Activated naive CD4-positive, alpha-beta T cell treated with anti-CD3 and anti-CD28 coated beads, Interleukin-2, amount 50 U/mL, for 24 hours (primary cell): ENCODE measurements around the gene DYSF.
A peak's percentile ranks its signal among the peaks of the same experiment; 100 is the strongest.

ENCODE experiments used
- H3K27ac Mint-ChIP-seq: one replicate; pipeline ENCODE4 v1.8.0; 2021; ENCODE audit warnings: mild to moderate bottlenecking, mixed read lengths
- H3K27me3 Mint-ChIP-seq: one replicate; pipeline ENCODE4 v1.8.0; 2021; ENCODE audit warnings: mixed read lengths
- H3K36me3 Mint-ChIP-seq: one replicate; pipeline ENCODE4 v1.8.0; 2021; ENCODE audit warnings: mixed read lengths
- H3K4me1 Mint-ChIP-seq: one replicate; pipeline ENCODE4 v1.8.0; 2021; ENCODE audit warnings: mixed read lengths
- H3K4me3 Mint-ChIP-seq: one replicate; pipeline ENCODE4 v1.8.0; 2021; ENCODE audit warnings: mild to moderate bottlenecking, mixed read lengths
- H3K9me3 Mint-ChIP-seq: one replicate; pipeline ENCODE4 v1.8.0; 2021; ENCODE audit warnings: mixed read lengths

DYSF gene

DNA sequence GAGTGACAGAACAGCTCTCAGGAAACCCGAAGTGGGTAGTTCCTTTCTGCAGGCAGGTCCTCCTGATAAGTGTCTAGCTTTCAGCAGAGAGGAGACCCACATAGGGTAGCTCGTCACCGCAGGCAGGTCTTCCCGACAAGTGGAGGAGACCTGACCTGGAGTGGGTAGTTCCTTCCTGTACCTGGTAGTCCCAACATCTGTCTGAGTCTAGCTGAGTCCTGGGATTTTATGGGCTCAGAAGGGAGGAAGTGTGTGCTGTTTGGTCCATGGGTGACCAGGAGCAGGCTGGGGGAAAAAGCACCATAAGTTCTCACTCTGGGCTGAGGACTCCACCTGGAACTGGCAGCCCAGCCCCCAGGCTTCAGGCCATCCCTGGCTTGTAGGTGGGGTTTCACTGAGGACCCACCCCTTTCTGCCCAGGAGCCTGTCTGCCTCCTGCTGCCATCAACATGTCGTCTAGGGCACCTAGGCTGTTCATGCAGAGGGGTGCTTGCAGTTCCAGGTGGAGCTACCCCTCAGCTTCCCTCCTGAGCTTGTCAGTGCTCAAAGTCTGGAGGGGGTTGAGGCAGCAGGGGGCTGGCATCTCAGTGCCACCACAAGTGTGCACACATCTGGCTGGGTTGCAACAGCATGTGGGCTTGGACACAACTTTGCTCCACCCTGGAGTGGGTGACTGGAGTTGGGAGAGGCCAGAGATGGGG lies 9.4 kb downstream of the DYSF start:
- Mint-ChIP-seq H3K4me1 (peaks cover 10% of the 10 kb centered on the region), H3K4me3 (no peak overlapping the region), H3K36me3 (no peaks in the 10 kb centered on the region), H3K27ac (no peak overlapping the region), H3K27me3 (peaks cover 9% of the 10 kb centered on the region), H3K9me3 (no peaks in the 10 kb centered on the region)

DNA sequence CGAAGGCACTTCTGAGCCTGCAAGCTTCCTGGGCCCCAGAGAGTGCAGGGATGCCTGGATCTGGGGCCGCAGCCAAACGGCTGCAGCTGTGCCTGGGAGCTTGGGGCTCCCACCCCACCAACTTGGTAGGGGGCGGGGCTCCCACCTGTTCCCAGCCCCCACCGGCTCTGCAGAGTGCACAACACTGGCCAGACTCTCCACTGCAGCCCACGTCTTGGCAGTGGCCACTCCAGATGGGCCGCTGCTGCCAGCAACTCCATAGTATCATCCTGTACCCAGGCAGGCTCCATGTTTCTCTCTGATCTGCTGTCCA lies 9.9 kb downstream of the DYSF start:
- no peak overlapping the region for H3K4me3 Mint-ChIP-seq
- peaks cover 13% of the 10 kb centered on the region for H3K27me3 Mint-ChIP-seq
- peaks cover 11% of the 10 kb centered on the region for H3K4me1 Mint-ChIP-seq
- H3K36me3 Mint-ChIP-seq: no peaks in the 10 kb centered on the region
- H3K27ac Mint-ChIP-seq: no peak overlapping the region
- H3K9me3 Mint-ChIP-seq: no peaks in the 10 kb centered on the region

- Mint-ChIP-seq H3K36me3 (no peaks in the 10 kb centered on the region), H3K4me1 (peaks cover 11% of the 10 kb centered on the region), H3K27me3 (peaks cover 21% of the 10 kb centered on the region), H3K27ac (no peak overlapping the region), H3K4me3 (no peak overlapping the region), H3K9me3 (no peaks in the 10 kb centered on the region)
Measured at GRCh38 chr2:71464389-71464788, 11.0 kb downstream of the DYSF start.

GRCh38 chr2:71465356-71465755 lies 12.0 kb downstream of the DYSF start:
- Mint-ChIP-seq H3K27me3 (peaks cover 21% of the 10 kb centered on the region), H3K9me3 (no peaks in the 10 kb centered on the region), H3K4me1 (peaks cover 11% of the 10 kb centered on the region), H3K4me3 (no peak overlapping the region), H3K27ac (no peak overlapping the region), H3K36me3 (no peaks in the 10 kb centered on the region)

DNA sequence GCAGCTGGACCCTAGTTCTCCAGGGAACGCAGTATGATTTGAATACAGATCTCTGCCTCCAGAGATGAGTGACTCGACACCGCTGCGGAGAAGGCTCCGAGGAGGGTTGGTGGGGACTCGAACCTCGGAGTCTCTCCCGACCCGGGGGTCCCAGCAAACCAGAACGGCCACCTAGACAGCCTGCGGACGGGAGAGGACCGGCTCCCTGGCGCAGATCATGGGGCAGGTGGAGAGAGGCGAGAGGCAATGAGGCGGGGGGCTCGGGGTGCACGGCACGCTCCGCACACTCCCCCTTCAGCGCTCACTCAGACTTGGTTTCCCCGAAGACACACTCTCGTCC lies 12.6 kb downstream of the DYSF start:
- H3K4me3 Mint-ChIP-seq: no peak overlapping the region
- peaks cover 22% of the 10 kb centered on the region for H3K27me3 Mint-ChIP-seq
- H3K4me1 Mint-ChIP-seq: peaks cover 11% of the 10 kb centered on the region
- no peaks in the 10 kb centered on the region for H3K36me3 Mint-ChIP-seq
- H3K27ac Mint-ChIP-seq: no peak overlapping the region
- no peaks in the 10 kb centered on the region for H3K9me3 Mint-ChIP-seq

DNA sequence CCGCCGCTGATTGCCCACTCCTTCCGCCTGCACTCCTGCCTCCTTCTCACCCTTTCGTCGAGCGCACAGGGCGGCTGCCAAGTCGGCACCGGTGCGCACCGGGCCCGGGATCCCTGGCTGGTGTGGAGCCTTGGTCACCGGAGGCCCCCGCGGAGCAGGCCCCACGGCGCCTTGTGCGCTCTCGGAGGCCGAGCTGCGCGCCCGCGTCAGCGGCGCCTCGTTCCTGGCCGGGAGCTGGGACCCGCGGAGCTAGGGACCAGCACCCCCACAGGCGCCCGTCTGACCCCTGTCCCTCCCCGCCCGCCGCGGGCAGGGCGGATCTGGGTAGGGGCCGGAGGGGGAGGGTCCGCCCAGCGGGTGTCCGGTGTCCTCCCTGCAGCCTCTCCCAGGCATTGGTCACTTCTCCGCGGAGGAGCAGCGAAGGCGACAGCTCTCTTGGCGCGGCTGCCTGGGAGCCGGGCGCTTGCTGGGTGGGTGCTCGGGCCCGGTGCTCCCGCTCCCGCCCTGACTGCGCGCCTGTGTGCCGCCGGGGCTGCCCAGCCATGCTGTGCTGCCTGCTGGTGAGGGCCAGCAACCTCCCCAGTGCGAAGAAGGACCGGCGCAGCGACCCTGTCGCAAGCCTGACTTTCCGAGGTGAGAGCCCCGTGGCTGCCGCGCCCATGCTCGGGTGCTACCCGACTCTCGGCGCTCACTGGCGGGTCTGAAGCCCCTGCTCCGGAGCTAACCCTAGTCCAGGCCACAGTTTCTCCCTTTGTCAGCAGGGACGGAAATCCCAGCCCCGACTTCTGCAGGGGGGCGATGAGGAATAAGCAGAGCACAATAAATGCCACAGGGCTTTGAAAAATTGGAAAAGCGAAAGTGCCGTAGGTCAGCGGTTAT lies 13.2 kb downstream of the DYSF start:
- H3K9me3 Mint-ChIP-seq: no peaks in the 10 kb centered on the region
- no peak overlapping the region for H3K27ac Mint-ChIP-seq
- peaks cover 24% of the 10 kb centered on the region for H3K27me3 Mint-ChIP-seq
- peak overlapping the region; percentile 81 for H3K4me3 Mint-ChIP-seq
- H3K4me1 Mint-ChIP-seq: peaks cover 11% of the 10 kb centered on the region
- H3K36me3 Mint-ChIP-seq: no peaks in the 10 kb centered on the region

DNA sequence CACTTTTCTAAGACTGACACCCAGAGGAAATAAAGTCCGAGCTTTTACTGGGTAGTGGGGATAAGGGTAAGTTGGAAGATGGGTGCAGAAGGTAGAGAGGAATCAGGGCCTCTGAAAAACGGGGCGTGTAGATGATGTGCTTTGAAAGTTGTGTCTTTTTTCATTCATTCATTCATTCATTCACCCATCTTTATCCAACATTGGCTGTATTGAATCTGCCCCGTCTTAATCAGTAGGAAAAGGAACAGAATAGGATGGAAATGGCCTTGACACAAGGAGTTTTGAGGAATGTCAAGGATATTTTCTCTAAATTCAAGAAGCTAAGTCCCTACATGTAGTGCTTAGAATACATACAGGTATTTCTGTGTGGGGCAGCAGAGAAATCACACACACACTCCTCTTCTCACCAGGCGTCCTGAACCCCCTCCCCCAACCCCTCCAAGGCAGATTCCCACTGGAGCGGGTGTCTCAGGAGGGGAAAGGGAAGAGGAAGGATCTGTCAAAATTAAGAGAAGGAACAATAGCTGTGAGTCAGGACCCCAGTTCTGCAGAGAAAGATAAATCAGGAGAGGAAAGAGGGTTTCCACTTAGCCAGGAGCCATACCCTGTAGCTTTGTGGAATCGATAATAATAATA lies 13.9 kb downstream of the DYSF start:
- Mint-ChIP-seq H3K4me1 (peaks cover 11% of the 10 kb centered on the region), H3K4me3 (peak overlapping the region; percentile 81), H3K36me3 (no peaks in the 10 kb centered on the region), H3K27ac (no peak overlapping the region), H3K27me3 (peaks cover 24% of the 10 kb centered on the region), H3K9me3 (no peaks in the 10 kb centered on the region)

GRCh38 chr2:71468279-71469015 lies 15.1 kb downstream of the DYSF start:
- Mint-ChIP-seq H3K27ac (no peak overlapping the region), H3K4me3 (no peak overlapping the region), H3K36me3 (no peaks in the 10 kb centered on the region), H3K4me1 (peaks cover 11% of the 10 kb centered on the region), H3K9me3 (no peaks in the 10 kb centered on the region), H3K27me3 (peaks cover 28% of the 10 kb centered on the region)

DNA sequence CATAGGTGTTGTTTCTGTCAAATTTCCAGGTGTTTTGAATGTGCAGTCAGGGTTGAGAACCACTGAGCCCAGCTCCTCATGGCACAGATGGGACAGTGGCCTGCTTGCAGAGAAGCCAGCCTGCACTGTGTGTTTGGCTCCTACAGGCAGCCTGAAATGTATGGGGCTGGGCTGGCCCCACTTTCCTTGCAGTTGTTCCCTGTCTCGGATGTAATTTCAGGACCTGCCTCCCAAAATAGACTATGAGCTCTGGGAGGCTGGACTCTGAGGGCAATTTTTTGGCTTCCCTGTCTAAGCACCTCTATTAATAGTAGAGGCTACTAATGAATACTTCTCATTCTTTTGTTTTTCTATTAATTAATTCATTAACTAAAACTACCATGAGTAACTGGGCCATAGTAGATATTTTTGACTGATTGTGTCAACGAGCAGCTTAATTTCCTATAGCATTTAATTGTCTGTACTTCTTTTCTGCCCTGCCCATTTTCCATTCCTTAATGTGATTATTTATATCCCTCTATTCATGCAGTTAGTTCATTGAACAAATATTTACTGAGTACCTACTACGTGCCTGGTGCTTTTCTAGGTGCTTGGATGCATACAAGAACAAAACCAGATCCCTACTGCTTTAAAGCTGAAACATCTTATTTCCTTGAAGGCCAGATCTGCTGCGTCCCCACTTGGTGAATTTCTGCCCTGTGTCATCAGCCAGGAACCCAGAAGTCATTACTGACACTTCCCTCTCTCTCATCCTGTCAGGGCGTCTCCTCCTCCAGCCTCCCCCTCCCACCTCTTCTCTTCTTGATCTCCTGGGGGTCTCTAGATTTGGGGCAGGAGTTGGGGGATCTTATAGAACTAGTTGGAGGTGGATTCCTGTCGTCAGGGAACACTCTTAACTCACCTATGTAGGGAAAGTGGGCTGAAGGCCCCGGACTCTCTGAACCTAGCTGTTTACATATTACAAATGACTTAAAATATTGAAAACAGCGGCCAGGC lies 16.3 kb downstream of the DYSF start:
- Mint-ChIP-seq H3K36me3 (no peaks in the 10 kb centered on the region), H3K4me3 (no peak overlapping the region), H3K27me3 (peaks cover 30% of the 10 kb centered on the region), H3K4me1 (peaks cover 11% of the 10 kb centered on the region), H3K9me3 (no peaks in the 10 kb centered on the region), H3K27ac (no peak overlapping the region)

DNA sequence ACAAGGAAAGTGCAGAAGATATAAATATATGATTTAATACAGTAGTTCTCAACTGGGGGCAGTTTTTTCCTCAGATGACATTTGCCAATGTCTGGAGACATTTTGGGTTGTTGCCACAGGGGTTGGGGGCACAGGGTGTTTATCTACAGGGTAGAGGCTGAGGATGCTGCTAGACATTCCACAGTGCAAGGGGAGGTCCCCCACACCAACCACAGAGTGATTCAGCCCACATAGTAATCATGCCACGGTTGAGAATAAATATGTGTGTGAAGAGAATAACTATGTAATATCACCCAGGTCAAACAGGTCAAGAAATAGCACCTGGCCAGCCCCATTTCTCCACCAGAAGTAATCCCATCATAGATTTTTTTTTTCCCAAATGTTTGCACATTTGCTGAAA lies 17.9 kb downstream of the DYSF start:
- H3K27me3 Mint-ChIP-seq: peaks cover 30% of the 10 kb centered on the region
- no peak overlapping the region for H3K27ac Mint-ChIP-seq
- H3K36me3 Mint-ChIP-seq: no peaks in the 10 kb centered on the region
- no peak overlapping the region for H3K4me3 Mint-ChIP-seq
- no peaks in the 10 kb centered on the region for H3K9me3 Mint-ChIP-seq
- peaks cover 11% of the 10 kb centered on the region for H3K4me1 Mint-ChIP-seq

- Mint-ChIP-seq H3K27ac (no peak overlapping the region), H3K4me1 (peaks cover 8% of the 10 kb centered on the region), H3K36me3 (no peaks in the 10 kb centered on the region), H3K9me3 (no peaks in the 10 kb centered on the region), H3K27me3 (peaks cover 28% of the 10 kb centered on the region), H3K4me3 (no peak overlapping the region)
Measured at GRCh38 chr2:71472019-71472418, 18.7 kb downstream of the DYSF start.

- Mint-ChIP-seq H3K9me3 (no peaks in the 10 kb centered on the region), H3K27me3 (peaks cover 16% of the 10 kb centered on the region), H3K4me1 (no peaks in the 10 kb centered on the region), H3K36me3 (no peaks in the 10 kb centered on the region), H3K27ac (no peak overlapping the region), H3K4me3 (no peak overlapping the region)
Measured at GRCh38 chr2:71473346-71474031, 20.1 kb downstream of the DYSF start.

DNA sequence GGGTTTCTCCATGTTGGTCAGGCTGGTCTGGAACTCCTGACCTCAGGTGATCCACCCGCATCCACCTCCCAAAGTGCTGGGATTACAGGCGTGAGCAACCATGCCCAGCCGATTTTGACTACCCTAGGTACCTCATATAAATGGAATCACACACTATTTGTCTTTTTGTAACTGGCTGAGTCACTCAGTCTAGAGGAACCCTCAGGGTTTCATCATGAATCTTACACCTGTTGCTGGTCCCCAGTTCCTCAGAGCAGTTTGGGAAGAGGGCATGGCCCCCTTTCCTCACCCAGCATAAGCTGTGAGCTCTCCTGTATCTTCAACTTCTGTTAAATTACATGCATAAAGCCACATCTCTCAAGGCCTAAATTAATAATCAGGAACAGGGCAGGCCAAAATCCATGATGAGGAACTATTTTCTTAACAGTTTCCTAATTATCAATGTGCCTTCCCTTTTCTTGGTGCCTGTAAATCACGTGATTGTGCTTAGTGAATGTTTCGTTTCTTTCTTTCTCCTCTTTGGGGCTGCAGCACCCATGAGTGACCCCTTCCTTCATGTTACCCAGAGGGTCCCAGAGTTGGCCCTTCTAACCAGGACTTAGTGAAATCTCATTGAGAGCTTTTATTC lies 20.9 kb downstream of the DYSF start:
- Mint-ChIP-seq H3K4me3 (no peak overlapping the region), H3K27ac (no peak overlapping the region), H3K27me3 (peaks cover 10% of the 10 kb centered on the region), H3K9me3 (no peaks in the 10 kb centered on the region), H3K4me1 (no peaks in the 10 kb centered on the region), H3K36me3 (no peaks in the 10 kb centered on the region)
